Loucy (cell line): Measurements from ENCODE around the gene TNIP1.

ENCODE experiments used
- H2AFZ ChIP-seq: fragments of 200-600 bp; sonication (generic); 2 replicates; pipeline ENCODE4 v1.6.0; 2016; ENCODE audit warnings: antibody characterized with exemption, mild to moderate bottlenecking, low read length, moderate library complexity
- H3F3A ChIP-seq: fragments of 200-600 bp; 2 replicates; pipeline ENCODE4 v1.6.0; 2016; ENCODE audit warnings: antibody characterized with exemption, low read depth, mild to moderate bottlenecking
- H3K27me3 ChIP-seq: fragments of 200-600 bp; sonication (generic); 2 replicates; pipeline ENCODE4 v1.6.1; 2014; ENCODE audit warnings: low read length, mild to moderate bottlenecking; ENCODE audit not compliant: insufficient read depth, poor library complexity, severe bottlenecking
- H3K36me3 ChIP-seq: fragments of 200-600 bp; sonication (generic); 2 replicates; pipeline ENCODE4 v1.6.1; 2016; ENCODE audit warnings: low read length; ENCODE audit not compliant: insufficient read depth
- H3K4me1 ChIP-seq: fragments of 200-600 bp; sonication (generic); 2 replicates; pipeline ENCODE4 v1.5.1; 2014; ENCODE audit warnings: low read length, mild to moderate bottlenecking; ENCODE audit not compliant: insufficient read depth, poor library complexity, severe bottlenecking
- H3K4me2 ChIP-seq: fragments of 200-600 bp; sonication (generic); 2 replicates; pipeline ENCODE4 v1.6.0; 2014; ENCODE audit warnings: antibody characterized with exemption, low read length, low read depth, mild to moderate bottlenecking; ENCODE audit not compliant: poor library complexity, severe bottlenecking
- H3K4me3 ChIP-seq: fragments of 200-600 bp; sonication (generic); 2 replicates; pipeline ENCODE4 v1.5.1; 2014; ENCODE audit warnings: low read length, mild to moderate bottlenecking, mixed read lengths; ENCODE audit not compliant: poor library complexity, severe bottlenecking
- H3K79me2 ChIP-seq: fragments of 200-600 bp; sonication (generic); 2 replicates; pipeline ENCODE4 v1.6.1; 2014; ENCODE audit warnings: low read length; ENCODE audit not compliant: insufficient read depth
- H3K9ac ChIP-seq: fragments of 200-600 bp; sonication (generic); 2 replicates; pipeline ENCODE4 v1.6.0; 2014; ENCODE audit warnings: mild to moderate bottlenecking, low read depth, low read length, moderate library complexity; ENCODE audit not compliant: poor library complexity, severe bottlenecking
- H3K9me2 ChIP-seq: fragments of 200-600 bp; sonication (generic); replicated peaks from 2 replicates; pipeline ENCODE4 v1.6.1; 2016; ENCODE audit warnings: low read depth, low read length, mixed read lengths
- H3K9me3 ChIP-seq: fragments of 200-600 bp; sonication (generic); 2 replicates; pipeline ENCODE4 v1.6.1; 2014; ENCODE audit warnings: mild to moderate bottlenecking, antibody characterized with exemption, low read length, low read depth; ENCODE audit not compliant: insufficient read depth
- H4K20me1 ChIP-seq: fragments of 200-600 bp; sonication (generic); 2 replicates; pipeline ENCODE4 v1.6.0; 2014; ENCODE audit warnings: antibody characterized with exemption, low read length, mild to moderate bottlenecking; ENCODE audit not compliant: insufficient read depth, poor library complexity, severe bottlenecking
- CTCF ChIP-seq: fragments of 200-600 bp; sonication (generic); conservative IDR thresholded peaks from 2 replicates; pipeline ENCODE4 v1.5.1; 2014; ENCODE audit warnings: mild to moderate bottlenecking, antibody characterized with exemption, low read length
- EZH2phosphoT487 ChIP-seq: fragments of 200-600 bp; IDR thresholded peaks from 2 replicates; pipeline ENCODE4 v1.6.1; 2018; ENCODE audit warnings: antibody characterized with exemption, mild to moderate bottlenecking, moderate library complexity, borderline replicate concordance

The TNIP1 gene

GRCh38 chr5:151106509-151106908 is 25.7 kb upstream of the TNIP1 start:
- no peaks in the 10 kb centered on the region for H4K20me1 ChIP-seq
- no peaks in the 10 kb centered on the region for H3K4me1 ChIP-seq
- no peak overlapping the region for H2AFZ ChIP-seq
- TF ChIP-seq CTCF (no peak), EZH2phosphoT487 (no peak)
- no peaks in the 10 kb centered on the region for H3K27me3 ChIP-seq
- H3K9me2 ChIP-seq: no peaks in the 10 kb centered on the region
- H3K36me3 ChIP-seq: peaks cover 98% of the 10 kb centered on the region; the same call in 1 of the 2 replicates
- H3K9ac ChIP-seq: no peak overlapping the region
- no peaks in the 10 kb centered on the region for H3K9me3 ChIP-seq
- H3K79me2 ChIP-seq: no peaks in the 10 kb centered on the region
- no peak overlapping the region for H3K4me2 ChIP-seq
- H3F3A ChIP-seq: no peaks in the 10 kb centered on the region
- H3K4me3 ChIP-seq: no peak overlapping the region

GRCh38 chr5:151106043-151106442 is 25.2 kb upstream of the TNIP1 start:
- Histone ChIP-seq H3K36me3 (peaks cover 99% of the 10 kb centered on the region; the same call in 1 of the 2 replicates), H3K4me1 (no peaks in the 10 kb centered on the region), H3F3A (no peaks in the 10 kb centered on the region), H3K9me3 (no peaks in the 10 kb centered on the region), H3K9ac (no peak overlapping the region), H4K20me1 (no peaks in the 10 kb centered on the region), H3K4me2 (no peak overlapping the region), H2AFZ (no peak overlapping the region), H3K9me2 (no peaks in the 10 kb centered on the region), H3K27me3 (no peaks in the 10 kb centered on the region), H3K4me3 (no peak overlapping the region), H3K79me2 (no peaks in the 10 kb centered on the region)
- TF ChIP-seq CTCF: no peak
- no peak for TF ChIP-seq EZH2phosphoT487

- Histone ChIP-seq H3K27me3 (no peaks in the 10 kb centered on the region), H4K20me1 (no peaks in the 10 kb centered on the region), H3F3A (no peaks in the 10 kb centered on the region), H3K9me3 (no peaks in the 10 kb centered on the region), H3K4me2 (no peak overlapping the region), H3K4me3 (no peak overlapping the region), H2AFZ (no peak overlapping the region), H3K4me1 (peaks cover under 1% of the 10 kb centered on the region), H3K36me3 (peaks cover 99% of the 10 kb centered on the region; the same call in 1 of the 2 replicates), H3K79me2 (no peaks in the 10 kb centered on the region), H3K9me2 (no peaks in the 10 kb centered on the region), H3K9ac (no peak overlapping the region)
- TF ChIP-seq CTCF: no peak
- TF ChIP-seq EZH2phosphoT487: no peak
These were observed 24.7 kb upstream of the TNIP1 start for GRCh38 chr5:151105561-151105960.
